Measurements from ENCODE around the gene PGC.

PGC gene

GRCh38 chr6:41741625-41742490 is 5.3 kb downstream of the PGC start:
- ChIA-PET CTCF (interaction anchor here (1.1 to 2.8 kb wide), 3 partner anchors 8 to 36 kb away, joined by 3 to 11 read pairs (median 7); no protein-coding TSS in a partner anchor), POLR2A (no interaction called here)
- TF ChIP-seq, protein P1, sequence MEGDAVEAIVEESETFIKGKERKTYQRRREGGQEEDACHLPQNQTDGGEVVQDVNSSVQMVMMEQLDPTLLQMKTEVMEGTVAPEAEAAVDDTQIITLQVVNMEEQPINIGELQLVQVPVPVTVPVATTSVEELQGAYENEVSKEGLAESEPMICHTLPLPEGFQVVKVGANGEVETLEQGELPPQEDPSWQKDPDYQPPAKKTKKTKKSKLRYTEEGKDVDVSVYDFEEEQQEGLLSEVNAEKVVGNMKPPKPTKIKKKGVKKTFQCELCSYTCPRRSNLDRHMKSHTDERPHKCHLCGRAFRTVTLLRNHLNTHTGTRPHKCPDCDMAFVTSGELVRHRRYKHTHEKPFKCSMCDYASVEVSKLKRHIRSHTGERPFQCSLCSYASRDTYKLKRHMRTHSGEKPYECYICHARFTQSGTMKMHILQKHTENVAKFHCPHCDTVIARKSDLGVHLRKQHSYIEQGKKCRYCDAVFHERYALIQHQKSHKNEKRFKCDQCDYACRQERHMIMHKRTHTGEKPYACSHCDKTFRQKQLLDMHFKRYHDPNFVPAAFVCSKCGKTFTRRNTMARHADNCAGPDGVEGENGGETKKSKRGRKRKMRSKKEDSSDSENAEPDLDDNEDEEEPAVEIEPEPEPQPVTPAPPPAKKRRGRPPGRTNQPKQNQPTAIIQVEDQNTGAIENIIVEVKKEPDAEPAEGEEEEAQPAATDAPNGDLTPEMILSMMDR (IDR thresholded peaks at IDR 0.05; ENCODE audit: control extremely low read depth, extremely low read depth, low read depth, missing control alignments), result no peak
- no peak for DNase-seq (ENCODE audit: extremely low spot score)

DNA sequence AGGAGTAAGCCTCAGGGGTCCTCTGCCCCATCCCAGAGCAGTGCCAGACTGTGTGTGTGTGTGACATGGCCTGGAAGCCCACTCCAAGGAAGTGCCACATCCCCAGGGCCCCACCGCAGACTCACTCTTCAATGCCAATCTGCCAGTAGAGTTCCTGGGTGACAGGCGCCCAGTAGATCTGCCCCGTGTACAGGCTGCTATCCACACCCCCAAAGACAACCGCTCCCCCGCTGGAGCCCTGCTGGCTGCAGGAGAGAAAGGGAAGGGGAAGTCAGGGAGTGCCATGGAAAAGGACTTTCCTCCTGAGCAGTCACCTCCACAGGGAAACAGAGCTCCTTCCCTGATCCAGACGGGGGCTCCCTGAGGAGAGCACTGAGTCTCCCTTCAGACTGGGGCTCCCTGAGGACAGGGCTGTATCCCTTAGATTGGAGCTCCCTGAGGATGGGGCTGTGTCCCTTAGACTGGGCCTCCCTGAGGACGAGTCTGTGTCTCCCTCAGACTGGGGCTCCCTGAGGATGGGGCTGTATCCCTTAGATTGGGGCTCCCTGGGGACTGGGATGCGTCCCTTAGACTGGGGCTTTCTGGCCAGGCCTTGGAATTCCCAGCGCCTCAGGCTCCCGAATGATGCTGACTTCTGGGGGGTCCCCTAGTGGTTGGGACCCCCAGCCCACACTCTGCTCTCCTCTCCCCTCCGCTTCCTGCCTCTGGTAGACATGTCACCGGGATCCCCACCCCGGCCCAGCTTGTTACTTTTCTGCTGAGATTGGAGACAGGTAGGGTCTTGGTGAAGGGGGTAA is 6.6 kb downstream of the PGC start:
- TF ChIP-seq, protein P1 (IDR thresholded peaks at IDR 0.05; ENCODE audit: control extremely low read depth, extremely low read depth, low read depth, missing control alignments), result no peak
- no peak for DNase-seq (ENCODE audit: extremely low spot score)
- CTCF ChIA-PET, result interaction anchor here (1.0 to 2.8 kb wide), 4 partner anchors 9 to 36 kb away, joined by 3 to 11 read pairs (median 5); no protein-coding TSS in a partner anchor
- POLR2A ChIA-PET, result no interaction called here

GRCh38 chr6:41739041-41739440 is 8.2 kb downstream of the PGC start:
- CTCF ChIA-PET, result interaction anchor here (1.1 to 18.9 kb wide), 3 partner anchors 11 to 55 kb away, joined by 4 to 264 read pairs (median 11); no protein-coding TSS in a partner anchor
- no peak for DNase-seq (ENCODE audit: extremely low spot score)

DNA sequence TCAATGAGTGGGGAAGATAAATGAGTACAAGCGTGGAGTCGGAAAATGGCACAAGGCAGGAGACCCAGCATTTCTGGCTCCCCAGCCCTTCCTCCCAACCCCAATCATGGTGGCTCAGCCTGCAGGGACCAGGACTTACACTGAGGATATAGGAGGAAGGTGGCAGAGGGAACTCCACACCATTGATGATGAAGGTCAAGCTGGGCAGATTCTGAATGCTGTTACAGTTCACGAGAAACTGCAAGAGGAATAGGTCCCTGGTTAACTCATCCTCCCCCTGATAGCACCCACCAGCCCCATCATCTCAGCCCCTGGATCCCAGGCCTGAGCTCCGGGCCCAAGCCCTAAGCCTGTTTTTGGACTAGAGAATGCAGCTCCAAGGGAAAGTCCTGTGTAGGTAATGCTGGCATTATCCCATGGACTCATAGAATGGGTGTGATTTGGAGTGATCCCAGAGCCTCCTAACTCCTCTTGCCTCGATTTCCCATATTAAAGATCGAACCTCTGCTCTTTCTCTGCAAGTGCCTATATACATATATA is 9.5 kb downstream of the PGC start:
- DNase-seq (ENCODE audit: extremely low spot score), result no peak
- TF ChIP-seq, protein P1 (IDR thresholded peaks at IDR 0.05; ENCODE audit: control extremely low read depth, extremely low read depth, low read depth, missing control alignments), result no peak
- POLR2A ChIA-PET, result no interaction called here
- CTCF ChIA-PET, result interaction anchor here (1.1 to 18.9 kb wide), 4 partner anchors 8 to 48 kb away, joined by 3 to 264 read pairs (median 5); no protein-coding TSS in a partner anchor

More at GRCh38 chr6:41739041-41739440, 8.2 kb downstream of the PGC start:
- POLR2A ChIA-PET, result interaction anchor here (0.6 kb wide), 1 partner anchor 30 kb away, joined by 3 read pairs; no protein-coding TSS in a partner anchor
- TF ChIP-seq, protein P1 (IDR thresholded peaks at IDR 0.05; ENCODE audit: control extremely low read depth, extremely low read depth, low read depth, missing control alignments), result no peak

- POLR2A ChIA-PET, result no interaction called here
- CTCF ChIA-PET, result interaction anchor here (1.0 to 18.9 kb wide), 7 partner anchors 9 to 47 kb away, joined by 3 to 264 read pairs (median 4); no protein-coding TSS in a partner anchor
- TF ChIP-seq, protein P1 (IDR thresholded peaks at IDR 0.05; ENCODE audit: control extremely low read depth, extremely low read depth, low read depth, missing control alignments), result no peak
- no peak for DNase-seq (ENCODE audit: extremely low spot score)
Measured at GRCh38 chr6:41736800-41737555, 10.2 kb downstream of the PGC start.
